HCT116 (cell line): Measurements from ENCODE around the gene ARL15.
A peak's percentile ranks its signal among the peaks of the same experiment; 100 is the strongest.

Source experiments
- CBX3 ChIP-seq: IDR thresholded peaks from 2 replicates; pipeline ENCODE4 v1.6.1; 2012; ENCODE audit warnings: low read depth
- CEBPB ChIP-seq: IDR thresholded peaks from 2 replicates; pipeline ENCODE4 v1.6.1; 2012; ENCODE audit warnings: low read depth
- CTCF ChIP-seq, 3 experiments: fragments of 200-600 bp in 1 of 3; sonication (generic) in 1 of 3; IDR thresholded peaks in 2 of 3; conservative IDR thresholded peaks in 1 of 3; 2 replicates each; pipeline ENCODE4 v1.5.1; 2012 to 2017; ENCODE audit warnings: low read depth in 2 of 3, low read length in 2 of 3, antibody characterized with exemption in 1 of 3, borderline replicate concordance in 1 of 3, control low read depth in 1 of 3, mild to moderate bottlenecking in 1 of 3, mixed read lengths in 1 of 3, mixed run types in 1 of 3, moderate library complexity in 1 of 3; ENCODE audit not compliant: insufficient read depth in 1 of 3
- EZH2 ChIP-seq: fragments of 200-600 bp; sonication (generic); IDR thresholded peaks from 2 replicates; pipeline ENCODE4 v1.6.1; 2017; ENCODE audit warnings: antibody characterized with exemption, mixed run types
- EZH2phosphoT487 ChIP-seq: fragments of 200-600 bp; IDR thresholded peaks from 2 replicates; pipeline ENCODE4 v1.6.1; 2018; ENCODE audit warnings: antibody characterized with exemption, borderline replicate concordance
- POLR2A ChIP-seq: IDR thresholded peaks from 2 replicates; pipeline ENCODE4 v1.7.0; 2011; ENCODE audit warnings: borderline replicate concordance; ENCODE audit not compliant: insufficient read depth, insufficient read length; ENCODE audit errors: extremely low read depth
- POLR2AphosphoS5 ChIP-seq: IDR thresholded peaks from 2 replicates; pipeline ENCODE4 v1.6.1; 2011; ENCODE audit warnings: mild to moderate bottlenecking, low read depth, low read length, moderate library complexity
- SP1 ChIP-seq: IDR thresholded peaks from 2 replicates; pipeline ENCODE4 v1.6.1; 2012; ENCODE audit warnings: low read depth
- SRF ChIP-seq: IDR thresholded peaks from 2 replicates; pipeline ENCODE4 v1.6.1; 2012; ENCODE audit warnings: low read depth
- ZBTB33 ChIP-seq: IDR thresholded peaks from 2 replicates; pipeline ENCODE4 v1.6.1; 2011; ENCODE audit warnings: mild to moderate bottlenecking, low read length, moderate library complexity; ENCODE audit not compliant: insufficient replicate concordance; ENCODE audit errors: extremely low read depth

GRCh38 chr5:53917095-53917494 lies 393.3 kb downstream of the ARL15 start:
- TF ChIP-seq CTCF (IDR thresholded peaks at IDR 0.05 in 2 of 3, conservative IDR thresholded peaks at IDR 0.05 in 1 of 3; ENCODE audit: borderline replicate concordance in 1 of 3, insufficient read depth in 1 of 3, low read depth in 2 of 3, low read length in 2 of 3) (peak in 2 of 3 experiments; percentile 23 to 36; a peak in 4 of 6 replicates), ZBTB33 (no peak), EZH2 (no peak), POLR2AphosphoS5 (no peak), POLR2A (no peak), SRF (no peak), CEBPB (no peak), EZH2phosphoT487 (no peak), SP1 (no peak), CBX3 (no peak)
